IPS-18a (cell line): ENCODE results near the gene ALDOC.

Experiments used
- H3K27ac ChIP-seq: one replicate; pipeline ENCODE4 v1.5.1; 2013; ENCODE audit warnings: low read length
- H3K27me3 ChIP-seq: one replicate; pipeline ENCODE4 v1.6.1; 2013; ENCODE audit warnings: mild to moderate bottlenecking, low read length; ENCODE audit not compliant: control insufficient read depth, insufficient read depth
- H3K36me3 ChIP-seq: one replicate; pipeline ENCODE4 v1.6.1; 2013; ENCODE audit warnings: low read depth, low read length; ENCODE audit not compliant: control insufficient read depth
- H3K4me1 ChIP-seq: one replicate; pipeline ENCODE4 v1.6.1; 2013; ENCODE audit warnings: low read depth, low read length; ENCODE audit not compliant: control insufficient read depth
- H3K4me3 ChIP-seq: one replicate; pipeline ENCODE4 v1.5.1; 2013; ENCODE audit warnings: low read length
- H3K9ac ChIP-seq: one replicate; pipeline ENCODE4 v1.6.1; 2013; ENCODE audit warnings: mild to moderate bottlenecking, low read length, moderate library complexity
- H3K9me3 ChIP-seq: one replicate; pipeline ENCODE4 v1.6.1; 2013; ENCODE audit warnings: low read depth, low read length; ENCODE audit not compliant: control insufficient read depth

The ALDOC gene

DNA sequence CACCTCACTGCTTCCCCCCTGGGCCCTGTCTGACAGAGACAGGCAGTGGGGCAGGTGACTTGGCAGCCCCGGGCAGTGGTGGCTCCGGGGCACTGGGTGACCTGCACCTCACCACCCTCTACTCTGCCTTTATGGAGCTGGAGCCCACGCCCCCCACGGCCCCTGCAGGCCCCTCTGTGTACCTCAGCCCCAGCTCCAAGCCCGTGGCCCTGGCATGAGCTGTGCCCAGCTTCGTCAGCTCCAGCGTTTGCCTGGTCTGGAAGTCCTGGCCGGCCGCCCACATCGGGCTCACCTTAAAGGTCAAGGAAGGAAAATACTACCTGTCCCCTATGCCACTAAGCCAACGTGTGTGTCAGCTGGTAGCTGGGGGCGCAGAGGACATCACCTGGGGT, 39.5 kb downstream of the ALDOC start:
- Histone ChIP-seq H3K27me3 (no peaks in the 10 kb centered on the region), H3K4me1 (no peaks in the 10 kb centered on the region), H3K9ac (no peak overlapping the region), H3K36me3 (no peaks in the 10 kb centered on the region), H3K9me3 (no peaks in the 10 kb centered on the region), H3K4me3 (no peak overlapping the region), H3K27ac (no peak overlapping the region)

DNA sequence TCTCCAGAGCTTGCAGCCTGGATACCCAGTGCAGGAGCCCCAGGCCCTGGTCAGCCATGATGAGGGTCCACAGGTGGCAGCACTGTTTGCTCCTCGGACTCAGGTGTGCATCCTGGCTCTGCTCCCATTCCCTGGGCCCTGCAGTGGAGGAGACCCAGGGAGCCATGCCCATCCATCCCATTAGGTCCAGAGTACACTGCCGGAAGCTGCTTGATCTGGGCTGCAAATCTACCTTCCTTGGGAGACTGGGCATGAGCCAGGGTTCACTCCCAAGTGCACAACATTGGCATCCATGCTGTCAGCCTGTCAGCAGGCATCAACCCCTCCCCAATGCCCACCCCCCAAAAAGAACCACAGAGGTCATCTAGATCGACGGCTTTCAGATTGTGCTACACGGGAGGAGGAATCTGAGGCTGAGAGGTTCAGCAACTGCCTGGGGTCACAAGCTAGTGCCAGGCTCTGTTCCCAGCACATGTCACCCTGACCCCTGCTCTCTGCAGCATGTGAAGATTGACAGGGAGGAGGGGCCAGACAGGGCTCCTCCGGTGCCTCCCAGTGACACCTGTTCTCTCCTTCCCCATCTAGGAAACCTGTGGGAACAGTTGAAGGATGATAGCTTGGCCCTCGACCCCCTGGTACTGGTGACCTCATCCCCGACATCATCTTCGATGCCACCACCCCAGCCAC, 40.0 kb downstream of the ALDOC start:
- H3K27ac ChIP-seq: no peak overlapping the region
- no peaks in the 10 kb centered on the region for H3K36me3 ChIP-seq
- no peak overlapping the region for H3K4me3 ChIP-seq
- no peaks in the 10 kb centered on the region for H3K4me1 ChIP-seq
- no peak overlapping the region for H3K9ac ChIP-seq
- H3K27me3 ChIP-seq: no peaks in the 10 kb centered on the region
- no peaks in the 10 kb centered on the region for H3K9me3 ChIP-seq

DNA sequence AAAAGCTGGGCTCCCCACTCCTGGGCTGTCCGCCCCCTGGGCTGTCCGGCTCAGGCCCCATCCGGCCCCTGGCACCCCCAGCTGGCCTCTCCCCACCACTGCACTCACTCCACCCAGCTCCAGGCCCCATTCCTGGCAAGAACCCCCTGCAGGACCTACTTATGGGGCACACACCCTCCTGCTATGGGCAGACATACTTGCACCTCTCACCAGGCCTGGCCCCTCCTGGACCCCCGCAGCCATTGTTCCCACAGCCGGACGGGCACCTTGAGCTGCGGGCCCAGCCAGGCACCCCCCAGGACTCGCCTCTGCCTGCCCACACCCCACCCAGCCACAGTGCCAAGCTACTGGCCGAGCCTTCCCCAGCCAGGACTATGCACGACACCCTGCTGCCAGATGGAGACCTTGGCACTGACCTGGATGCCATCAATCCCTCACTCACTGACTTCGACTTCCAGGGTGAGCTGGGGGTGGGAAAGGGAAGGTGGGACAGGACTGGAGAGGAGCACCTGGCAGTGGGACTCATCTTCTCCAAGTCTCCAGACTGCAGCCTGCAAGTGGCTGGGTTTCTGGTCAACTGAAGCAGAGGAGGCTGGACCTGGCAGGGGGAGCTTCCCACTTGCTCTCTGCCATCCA, 41.8 kb downstream of the ALDOC start:
- Histone ChIP-seq H3K27ac (no peak overlapping the region), H3K4me1 (no peaks in the 10 kb centered on the region), H3K36me3 (no peaks in the 10 kb centered on the region), H3K9ac (no peak overlapping the region), H3K9me3 (no peaks in the 10 kb centered on the region), H3K4me3 (no peak overlapping the region), H3K27me3 (no peaks in the 10 kb centered on the region)

DNA sequence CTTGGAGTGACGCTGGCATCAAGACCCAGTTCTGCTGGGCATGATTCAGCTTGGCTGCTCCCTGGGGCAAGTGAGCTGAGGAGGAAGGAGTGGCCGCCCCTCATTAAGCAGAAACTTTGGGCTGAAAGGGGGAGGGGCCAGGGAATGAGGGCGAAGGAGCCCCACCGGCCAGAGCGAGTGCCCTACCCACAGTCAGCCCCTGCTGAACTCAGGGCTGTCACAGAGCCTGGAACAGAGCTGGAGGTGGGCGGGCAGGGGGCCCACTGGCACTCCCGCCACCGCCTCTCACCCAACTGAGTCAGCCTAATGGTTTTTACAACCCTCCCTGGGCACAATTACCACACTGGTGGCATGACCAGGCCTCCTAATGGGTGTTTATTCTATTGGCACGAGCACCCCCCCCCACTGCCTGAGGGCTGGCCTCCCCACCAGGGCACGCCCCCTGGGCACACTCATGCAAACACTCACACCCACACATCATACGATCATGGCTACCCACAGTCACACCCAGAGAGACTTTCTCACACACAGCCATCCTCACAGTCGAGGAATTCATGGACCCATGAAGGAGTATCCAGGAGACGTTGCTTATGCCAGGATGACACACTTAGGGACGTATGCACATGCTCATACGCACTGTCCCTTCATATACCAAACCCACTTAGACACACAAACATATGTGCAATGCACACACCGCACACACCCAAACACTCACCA, 43.4 kb downstream of the ALDOC start:
- Histone ChIP-seq H3K4me3 (no peak overlapping the region), H3K9ac (no peak overlapping the region), H3K27ac (no peak overlapping the region), H3K36me3 (no peaks in the 10 kb centered on the region), H3K27me3 (no peaks in the 10 kb centered on the region), H3K9me3 (no peaks in the 10 kb centered on the region), H3K4me1 (no peaks in the 10 kb centered on the region)

DNA sequence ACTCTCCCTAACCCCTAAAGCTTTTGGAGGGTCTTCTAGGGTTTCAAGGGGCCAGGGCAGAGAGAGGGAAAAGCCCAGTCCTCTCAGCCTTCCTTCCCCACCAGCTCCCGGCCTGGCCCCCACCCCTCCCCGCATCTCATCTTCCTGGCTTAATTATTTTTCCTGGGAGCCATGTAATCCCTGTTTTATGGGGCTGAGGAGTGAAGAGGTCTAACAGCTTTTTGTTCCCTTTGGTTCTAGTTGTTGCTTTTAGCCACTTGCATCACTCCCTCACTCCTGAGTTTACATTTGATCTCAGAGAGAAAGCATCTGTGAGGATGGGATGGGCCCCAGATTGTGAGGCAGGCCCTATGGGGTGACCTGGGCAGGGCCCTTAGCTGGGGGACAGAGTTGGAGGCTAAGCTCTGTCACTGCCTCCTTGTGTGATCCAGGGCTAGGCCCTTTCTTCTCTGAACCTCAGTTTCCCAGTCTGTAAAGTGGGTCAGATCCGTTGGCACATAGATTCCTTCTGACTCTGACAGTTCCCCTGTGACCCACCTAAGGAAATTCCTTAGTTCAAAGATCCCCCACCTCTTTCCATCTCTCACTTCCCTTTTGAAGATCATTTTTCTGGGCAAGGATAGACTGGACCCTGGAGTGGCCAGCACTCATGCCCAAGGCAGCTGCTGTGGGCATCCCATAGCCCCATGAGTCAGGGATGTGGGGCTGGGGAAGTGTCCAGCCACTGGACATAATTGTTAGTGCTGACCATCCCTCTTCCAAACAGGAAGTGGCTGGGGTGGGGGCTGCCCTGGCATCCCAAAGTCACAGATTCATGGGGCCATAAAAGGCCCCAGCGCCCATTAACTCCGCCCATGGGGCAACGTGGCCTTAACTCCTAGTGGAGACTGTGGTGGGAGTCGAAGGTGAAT, 44.4 kb downstream of the ALDOC start:
- no peak overlapping the region for H3K9ac ChIP-seq
- H3K27ac ChIP-seq: no peak overlapping the region
- H3K4me3 ChIP-seq: no peak overlapping the region
- no peaks in the 10 kb centered on the region for H3K4me1 ChIP-seq
- H3K27me3 ChIP-seq: no peaks in the 10 kb centered on the region
- no peaks in the 10 kb centered on the region for H3K9me3 ChIP-seq
- H3K36me3 ChIP-seq: no peaks in the 10 kb centered on the region

- H3K4me3 ChIP-seq: no peak overlapping the region
- no peaks in the 10 kb centered on the region for H3K4me1 ChIP-seq
- no peaks in the 10 kb centered on the region for H3K27me3 ChIP-seq
- no peaks in the 10 kb centered on the region for H3K9me3 ChIP-seq
- no peaks in the 10 kb centered on the region for H3K36me3 ChIP-seq
- no peak overlapping the region for H3K9ac ChIP-seq
- H3K27ac ChIP-seq: no peak overlapping the region
These were observed 45.8 kb downstream of the ALDOC start for GRCh38 chr17:28530926-28531325.

DNA sequence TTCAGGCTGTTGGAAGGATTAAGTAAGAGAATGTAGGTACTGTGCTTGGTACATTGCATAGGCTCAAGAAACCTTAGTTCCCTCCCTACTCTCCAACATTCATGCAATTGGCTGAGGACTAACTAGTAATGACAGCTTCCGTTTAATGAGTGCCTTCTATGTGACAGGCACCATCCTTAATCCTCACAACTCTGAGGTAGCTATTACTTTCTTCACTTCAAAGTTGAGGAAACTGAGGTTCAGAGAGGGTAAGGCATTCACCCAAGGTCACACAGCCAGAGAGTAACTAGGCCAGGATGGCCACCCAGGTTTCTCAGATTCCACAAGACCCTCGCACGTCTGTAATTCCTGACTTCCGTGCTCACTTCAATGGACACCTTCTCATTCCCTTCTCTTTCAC, 46.4 kb downstream of the ALDOC start:
- Histone ChIP-seq H3K27me3 (no peaks in the 10 kb centered on the region), H3K27ac (no peak overlapping the region), H3K4me1 (no peaks in the 10 kb centered on the region), H3K9ac (no peak overlapping the region), H3K9me3 (no peaks in the 10 kb centered on the region), H3K4me3 (no peak overlapping the region), H3K36me3 (no peaks in the 10 kb centered on the region)

GRCh38 chr17:28529013-28529400, 47.7 kb downstream of the ALDOC start:
- Histone ChIP-seq H3K27ac (no peak overlapping the region), H3K27me3 (no peaks in the 10 kb centered on the region), H3K36me3 (no peaks in the 10 kb centered on the region), H3K9ac (no peak overlapping the region), H3K4me3 (no peak overlapping the region), H3K4me1 (no peaks in the 10 kb centered on the region), H3K9me3 (no peaks in the 10 kb centered on the region)

DNA sequence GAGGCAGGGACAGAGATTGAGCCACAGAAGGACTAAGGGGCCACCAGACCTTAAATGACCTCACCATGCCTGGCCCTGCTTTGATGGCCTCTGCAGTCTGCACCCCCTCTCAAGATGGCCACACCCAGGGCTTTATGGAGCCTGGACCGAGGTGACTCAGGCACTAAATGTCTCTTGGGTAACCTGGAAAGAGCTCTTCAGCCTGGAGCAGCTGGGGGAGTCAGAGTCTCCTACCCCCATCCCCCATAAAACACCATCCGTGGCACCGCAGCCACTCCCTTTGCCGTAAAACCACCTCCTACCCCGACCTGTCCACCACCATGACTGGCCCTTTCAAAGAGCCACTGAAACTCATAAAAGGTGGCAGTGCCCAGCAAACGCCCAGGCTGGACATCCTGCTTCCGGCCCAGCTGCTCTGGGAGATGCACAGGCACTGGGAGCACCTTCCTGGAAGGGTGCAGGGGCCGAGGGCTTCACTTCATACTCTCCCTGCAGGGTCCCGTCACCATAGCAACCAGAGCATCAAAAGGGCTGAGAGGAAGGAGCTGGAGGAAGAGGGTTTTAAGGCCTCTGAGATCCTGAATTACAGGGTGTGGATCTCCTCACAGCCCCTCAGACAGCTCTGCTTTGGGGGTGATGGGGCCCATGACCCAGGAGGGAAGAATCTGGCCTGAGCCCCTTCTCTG, 48.2 kb downstream of the ALDOC start:
- H3K4me1 ChIP-seq: no peaks in the 10 kb centered on the region
- H3K27me3 ChIP-seq: no peaks in the 10 kb centered on the region
- H3K27ac ChIP-seq: no peak overlapping the region

DNA sequence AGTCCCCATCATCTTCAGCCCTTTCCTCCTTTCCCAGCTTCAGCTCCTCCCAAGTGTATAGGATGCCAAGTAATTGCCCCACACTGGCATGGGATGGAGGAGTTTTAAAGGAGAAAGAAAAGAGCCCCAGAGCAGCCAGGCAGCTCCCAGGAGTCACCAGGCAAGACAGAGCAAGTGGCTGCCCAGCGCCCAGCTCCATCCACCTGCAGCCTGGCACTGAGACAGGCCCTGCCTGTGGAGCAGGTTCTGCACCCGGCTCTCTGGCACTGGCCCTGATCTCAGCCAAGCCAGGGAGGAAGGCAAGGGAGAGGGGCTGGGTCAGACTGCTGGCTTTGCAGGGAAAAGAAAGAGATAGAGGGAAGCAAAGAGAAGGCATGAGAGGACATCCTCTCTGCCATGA, 48.8 kb downstream of the ALDOC start:
- Histone ChIP-seq H3K9ac (no peak overlapping the region), H3K4me1 (no peaks in the 10 kb centered on the region), H3K27ac (no peak overlapping the region), H3K9me3 (no peaks in the 10 kb centered on the region), H3K36me3 (no peaks in the 10 kb centered on the region), H3K4me3 (no peak overlapping the region), H3K27me3 (no peaks in the 10 kb centered on the region)

More for the DNA sequence above, 48.2 kb downstream of the ALDOC start:
- no peaks in the 10 kb centered on the region for H3K36me3 ChIP-seq
- no peaks in the 10 kb centered on the region for H3K9me3 ChIP-seq
- H3K4me3 ChIP-seq: no peak overlapping the region
- no peak overlapping the region for H3K9ac ChIP-seq

DNA sequence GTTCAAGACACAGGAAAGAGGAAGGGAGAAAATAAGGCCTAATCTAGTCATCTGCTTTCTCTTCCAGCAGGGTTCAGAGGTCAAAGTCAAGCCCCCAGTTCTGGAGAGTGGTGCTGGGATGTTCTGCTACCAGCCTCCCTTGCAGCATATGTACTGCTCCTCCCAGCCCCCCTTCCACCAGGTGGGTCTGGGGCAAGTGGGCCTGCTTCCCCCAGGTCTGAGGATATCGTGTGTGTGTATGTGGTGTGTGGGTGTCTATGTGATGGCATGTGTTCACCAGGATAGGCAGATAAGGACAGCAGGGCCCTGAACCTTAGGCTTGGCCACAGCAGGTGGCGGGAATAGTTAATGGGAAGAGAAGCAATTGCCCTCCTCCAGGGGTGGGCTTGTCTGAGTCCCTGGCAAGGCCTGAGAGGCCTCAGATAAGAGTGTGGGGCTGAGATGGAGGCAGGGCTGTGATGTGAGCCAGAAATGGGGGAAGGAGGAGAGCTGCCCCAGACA, 49.5 kb downstream of the ALDOC start:
- Histone ChIP-seq H3K36me3 (no peaks in the 10 kb centered on the region), H3K4me1 (no peaks in the 10 kb centered on the region), H3K9ac (no peak overlapping the region), H3K27me3 (no peaks in the 10 kb centered on the region), H3K9me3 (no peaks in the 10 kb centered on the region), H3K27ac (no peak overlapping the region), H3K4me3 (no peak overlapping the region)
